ENCODE measurements around the gene CHCT1. TPM values are rescaled to one million over a fixed set of nuclear protein-coding genes. Genes with fewer than 3 reads are reported as not detected.
"Not testable (repeated sequence)": the region's sequence is repeated elsewhere in the genome, so short reads cannot be mapped to it uniquely, and the experiment has no call there.

Gene CHCT1
- not detected for total RNA-seq
- long read RNA-seq: 0 reads

DNA sequence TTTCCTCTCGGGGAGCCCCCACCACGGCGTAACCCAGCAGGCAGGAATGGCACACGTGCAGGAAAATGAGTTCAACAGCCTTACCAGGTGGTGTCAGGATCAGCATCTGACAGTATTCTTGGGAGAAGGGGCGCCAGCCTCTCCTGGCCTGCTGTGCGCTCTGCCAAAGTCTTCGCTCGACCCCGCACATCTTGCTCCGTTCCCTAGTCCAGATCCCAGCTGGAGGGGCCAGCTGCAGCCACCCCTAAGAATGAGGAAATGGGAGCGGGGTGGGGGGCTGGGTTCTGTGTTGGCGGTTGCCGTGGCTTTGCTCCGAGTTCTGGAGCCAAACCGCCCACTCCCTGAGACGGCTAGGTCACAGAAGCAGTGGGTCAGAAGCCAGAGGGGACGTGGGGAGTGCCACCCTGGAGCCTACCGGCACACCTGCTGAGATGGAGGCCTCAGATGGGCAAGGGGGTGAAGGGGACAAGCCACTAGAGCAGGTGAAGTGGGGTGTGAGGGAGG is at the start of gene CHCT1:
CHCT1 (plus strand) TSS at position 328 of the 504 bp plus-strand sequence; CDS start at position 432, 104 bp downstream.
- ATAC-seq (peak; percentile 6), DNase-seq (peak; percentile 35)
- intact Hi-C loops (cut with micrococcal nuclease): no loop called here

DNA sequence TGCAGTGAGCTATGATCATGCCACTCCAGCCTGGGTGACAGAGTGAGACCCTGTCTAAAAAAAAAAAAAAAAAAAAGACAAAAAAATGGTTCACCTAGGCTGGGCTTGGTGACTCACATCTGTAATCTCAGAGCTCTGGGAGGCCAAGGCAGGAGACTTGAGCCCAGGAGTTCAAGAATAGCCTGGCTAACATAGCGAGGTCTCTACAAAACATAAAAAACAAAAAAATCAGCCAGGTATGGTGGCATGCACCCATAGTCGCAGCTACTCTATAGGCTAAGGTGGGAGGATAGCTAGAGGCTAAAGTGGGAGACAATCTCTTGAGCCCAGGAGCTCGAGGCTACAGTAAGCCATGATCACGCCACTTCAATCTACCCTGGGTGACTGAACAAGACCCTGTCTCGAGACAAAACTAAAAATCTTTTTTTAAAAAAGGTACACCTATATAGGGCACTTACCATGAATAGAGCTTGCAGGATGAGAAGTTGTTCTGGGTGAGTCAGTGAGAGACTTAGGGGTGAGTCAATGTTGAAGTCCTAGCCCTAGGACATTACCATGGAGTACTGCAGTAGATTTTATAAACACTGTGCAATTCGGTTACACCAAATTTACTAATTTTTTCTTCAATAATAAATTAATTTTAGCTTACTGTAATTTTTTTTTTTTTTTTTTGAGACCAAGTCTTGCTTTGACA is 49.4 kb upstream of the CHCT1 start:
- DNase-seq: no peak
- intact Hi-C loops (cut with micrococcal nuclease): no loop called here
- ATAC-seq: no peak

DNA sequence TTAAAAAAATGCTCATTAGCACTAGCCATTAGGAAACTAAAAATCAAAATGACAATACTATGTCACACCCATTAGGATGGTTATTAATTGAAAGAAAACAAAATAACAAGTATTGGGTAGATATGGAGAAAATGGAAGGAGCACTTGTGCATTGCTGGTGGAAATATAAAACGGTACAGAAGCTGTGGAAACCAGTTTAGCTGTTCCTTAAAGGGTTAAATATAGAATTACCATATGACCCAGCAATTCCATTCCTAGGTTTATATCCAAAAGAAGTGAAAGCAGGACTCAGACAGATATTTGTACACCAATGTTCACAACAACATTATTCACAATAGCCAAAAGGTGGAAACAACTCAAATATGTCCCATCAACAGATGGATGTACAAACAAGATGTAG is 44.1 kb upstream of the CHCT1 start:
- ATAC-seq; intact Hi-C loops (cut with micrococcal nuclease); DNase-seq: not testable (repeated sequence)

DNA sequence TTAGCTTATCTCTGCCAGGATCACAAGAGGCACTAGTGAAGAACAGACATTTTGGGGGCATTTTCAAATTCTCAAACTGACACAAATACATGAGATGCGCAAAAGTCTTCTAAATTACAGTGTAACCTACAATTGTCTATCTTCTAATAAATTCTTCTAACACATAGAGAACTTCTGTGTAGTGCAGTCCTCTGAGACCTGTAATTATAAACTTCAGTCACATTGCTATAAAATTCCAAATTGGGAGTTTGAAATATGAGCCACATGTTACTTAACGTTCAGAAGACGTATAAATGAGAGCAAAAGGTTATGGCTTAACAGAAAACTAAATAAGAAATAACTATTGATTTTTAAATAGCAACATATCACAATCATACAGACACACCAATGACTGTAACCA is 42.8 kb upstream of the CHCT1 start:
- intact Hi-C loops (cut with micrococcal nuclease); ATAC-seq: not testable (repeated sequence)

DNA sequence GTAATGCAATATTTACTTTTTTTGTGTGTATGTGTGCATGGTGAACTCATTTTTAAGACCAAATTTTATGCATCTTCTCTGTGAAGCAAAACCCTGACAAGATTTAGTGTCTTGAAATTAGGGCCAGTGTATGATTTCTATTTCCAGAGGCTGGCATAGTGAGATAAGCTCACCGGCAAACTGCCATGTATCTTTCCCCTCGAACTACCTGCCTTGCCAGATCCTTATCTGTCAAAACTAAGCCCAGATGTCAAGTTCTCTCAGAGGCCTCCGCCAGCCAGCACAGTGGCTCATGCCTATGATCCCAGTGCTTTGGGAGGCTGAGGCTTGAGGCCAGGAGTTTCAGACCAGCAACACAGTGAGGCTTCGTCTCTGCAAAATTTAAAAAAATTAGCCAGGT is 40.3 kb upstream of the CHCT1 start:
- no peak for ATAC-seq
- no peak for DNase-seq
- intact Hi-C loops (cut with micrococcal nuclease): no loop called here

More for the DNA sequence above, 42.8 kb upstream of the CHCT1 start:
- not testable (repeated sequence) for DNase-seq

DNA sequence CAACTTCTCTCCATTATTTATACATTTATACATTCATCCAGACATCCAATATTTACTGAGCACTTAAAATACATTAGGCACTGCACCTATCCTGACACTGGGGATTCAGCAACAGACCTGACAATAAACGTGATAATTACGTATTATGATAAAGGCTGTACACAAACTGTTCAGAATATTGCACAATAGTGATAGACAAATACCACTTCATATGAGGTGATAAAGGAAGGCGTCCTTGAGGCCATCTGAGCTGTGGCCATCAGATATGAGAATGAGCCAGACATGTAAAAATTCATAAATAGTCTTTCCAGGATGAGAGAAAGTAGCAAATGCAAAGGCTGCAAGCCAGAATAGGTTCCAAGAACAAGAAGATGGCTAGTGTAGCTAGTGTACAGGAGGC is 38.9 kb upstream of the CHCT1 start:
- intact Hi-C loops (cut with micrococcal nuclease): no loop called here
- no peak for DNase-seq
- ATAC-seq: no peak

DNA sequence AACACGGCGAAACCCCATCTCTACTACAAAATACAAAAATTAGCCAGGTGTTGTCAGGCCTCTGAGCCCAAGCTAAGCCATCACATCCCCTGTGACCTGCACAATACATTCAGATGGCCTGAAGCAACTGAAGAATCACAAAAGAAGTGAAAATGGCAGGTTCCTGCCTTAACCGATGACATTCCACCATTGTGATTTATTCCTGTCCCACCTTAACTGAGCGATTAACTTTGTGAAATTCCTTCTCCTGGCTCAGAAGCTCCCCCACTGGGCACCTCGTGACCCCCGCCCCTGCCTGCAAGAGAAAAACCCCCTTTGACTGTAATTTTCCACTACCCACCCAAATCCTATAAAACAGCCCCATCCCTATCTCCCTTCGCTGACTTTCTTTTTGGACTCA is 37.4 kb upstream of the CHCT1 start:
- intact Hi-C loops (cut with micrococcal nuclease); DNase-seq; ATAC-seq: not testable (repeated sequence)

DNA sequence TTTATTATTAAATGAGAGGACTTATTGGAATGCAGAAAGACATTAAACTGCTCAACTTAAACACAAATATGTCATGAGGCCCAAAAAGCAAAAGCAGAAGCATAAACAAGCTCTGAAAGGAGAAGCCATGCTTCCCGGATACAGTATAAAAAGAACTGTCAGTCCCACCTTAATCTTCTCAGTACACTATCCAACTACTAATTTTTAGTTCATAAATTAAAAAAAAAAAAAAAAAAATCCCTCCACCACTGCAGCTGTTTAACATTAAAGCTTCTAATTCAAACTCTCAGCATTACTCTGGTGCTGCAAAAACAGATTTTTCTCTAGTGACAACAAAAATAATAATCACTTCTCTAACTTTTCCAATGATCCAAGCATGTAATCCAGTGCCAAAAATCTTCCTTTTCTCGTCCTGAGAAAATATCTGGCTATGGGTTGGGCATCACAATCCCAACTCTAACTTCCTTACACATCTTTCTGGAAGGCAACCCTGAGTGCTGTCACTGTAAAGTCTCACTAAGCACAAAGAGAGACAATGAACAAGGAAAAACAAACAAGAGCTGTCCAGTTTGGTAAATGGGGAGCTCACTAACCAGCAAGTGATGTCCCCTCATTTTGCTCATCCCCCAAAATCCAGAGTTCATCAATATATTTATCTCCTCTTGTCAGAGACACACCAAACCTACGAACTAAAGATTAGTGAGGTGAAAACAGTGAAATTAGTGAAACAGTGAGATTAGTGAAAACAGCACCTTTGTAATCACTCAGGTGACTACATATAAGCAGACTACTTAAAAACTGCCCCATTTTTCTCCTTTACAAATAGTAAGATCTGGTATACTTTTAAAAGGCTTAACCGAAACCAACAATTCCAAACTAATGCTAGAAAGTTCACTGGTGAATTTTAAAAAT is 35.9 kb upstream of the CHCT1 start:
- ATAC-seq (no peak), DNase-seq (no peak)
- intact Hi-C loops (cut with micrococcal nuclease): no loop called here

DNA sequence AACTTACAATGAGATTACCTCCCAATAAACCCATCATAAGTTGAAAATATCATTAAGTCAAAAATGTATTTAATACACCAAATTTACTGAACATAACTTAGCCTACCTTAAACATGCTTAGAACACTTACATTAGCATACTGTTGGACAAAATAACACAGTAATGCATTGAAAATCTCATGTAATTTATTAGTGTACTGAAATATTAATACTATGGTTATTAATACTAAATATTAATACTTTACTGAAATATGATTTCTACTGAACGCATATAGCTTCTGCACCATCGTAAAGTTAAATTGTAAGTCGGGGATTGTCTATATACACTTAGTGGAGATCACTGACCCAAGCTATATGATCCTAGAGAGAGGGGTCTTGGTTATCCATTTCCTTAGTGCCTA is 34.6 kb upstream of the CHCT1 start:
- intact Hi-C loops (cut with micrococcal nuclease): no loop called here
- DNase-seq: no peak
- no peak for ATAC-seq

DNA sequence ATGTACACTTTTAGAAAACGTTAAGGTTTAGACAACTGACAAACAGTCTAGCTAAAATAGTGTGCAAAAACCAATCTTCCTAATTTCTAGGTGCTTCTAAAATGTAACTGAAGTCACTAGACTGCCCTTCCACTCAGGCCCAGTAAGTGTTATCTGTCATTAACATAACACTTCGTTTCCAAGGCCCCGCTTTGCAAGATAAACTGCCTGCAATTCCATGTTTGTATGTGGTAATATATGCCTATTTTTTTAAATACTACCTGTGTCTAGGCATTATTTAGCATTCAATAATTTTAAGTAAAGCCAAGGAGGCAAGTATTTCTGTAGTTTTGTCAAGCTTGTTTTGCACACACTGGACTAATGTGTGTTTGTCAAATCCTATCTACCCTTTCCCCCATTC is 33.5 kb upstream of the CHCT1 start:
- intact Hi-C loops (cut with micrococcal nuclease): no loop called here
- no peak for DNase-seq
- ATAC-seq: no peak

DNA sequence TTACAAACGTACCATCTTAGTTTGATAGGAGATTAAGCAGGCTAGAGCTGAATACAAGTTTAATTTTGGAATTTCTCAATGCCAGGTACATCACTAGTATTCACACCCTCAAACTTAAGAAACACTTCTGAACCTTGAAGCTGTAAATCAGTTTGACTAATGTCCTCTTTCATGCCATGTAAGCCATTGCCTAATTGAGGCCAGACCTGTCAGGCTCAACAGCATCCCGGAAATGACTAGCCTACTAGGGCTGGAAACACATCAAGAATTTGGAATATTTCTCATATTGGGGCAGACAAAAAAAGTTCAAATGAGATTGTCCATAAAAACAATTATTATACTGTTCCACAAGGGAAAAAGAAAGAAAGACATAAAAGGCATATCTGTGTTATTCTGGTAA is 32.1 kb upstream of the CHCT1 start:
- no peak for ATAC-seq
- no peak for DNase-seq
- intact Hi-C loops (cut with micrococcal nuclease): no loop called here

DNA sequence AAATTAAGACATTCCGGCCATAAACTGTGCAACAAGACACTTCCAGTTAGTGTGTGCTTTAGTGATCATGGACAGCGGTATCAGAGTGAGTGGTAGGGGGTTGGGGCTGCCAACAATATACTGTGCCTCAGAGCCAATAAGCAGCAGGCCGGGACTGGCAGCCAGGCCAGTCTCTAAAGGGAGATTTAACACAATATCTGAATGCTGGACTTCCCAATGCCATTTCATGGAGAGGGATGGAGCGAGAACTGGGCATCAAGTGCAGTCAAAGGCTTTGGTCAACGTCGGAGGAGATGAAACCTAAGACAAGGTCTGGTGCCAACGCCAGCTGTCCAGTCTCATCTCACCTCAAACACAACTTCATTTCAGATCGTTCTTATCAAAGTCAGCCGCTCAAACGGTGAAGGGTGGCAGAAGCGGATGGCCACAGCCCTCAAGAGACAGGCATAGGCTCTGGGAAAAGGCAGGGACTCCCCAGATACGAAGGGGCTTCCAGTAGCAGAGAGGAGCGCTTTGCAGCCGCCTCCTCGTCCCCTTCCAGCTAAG is 31.3 kb upstream of the CHCT1 start:
- intact Hi-C loops (cut with micrococcal nuclease): no loop called here
- peak; percentile 3 for ATAC-seq
- peak; percentile 42 for DNase-seq

DNA sequence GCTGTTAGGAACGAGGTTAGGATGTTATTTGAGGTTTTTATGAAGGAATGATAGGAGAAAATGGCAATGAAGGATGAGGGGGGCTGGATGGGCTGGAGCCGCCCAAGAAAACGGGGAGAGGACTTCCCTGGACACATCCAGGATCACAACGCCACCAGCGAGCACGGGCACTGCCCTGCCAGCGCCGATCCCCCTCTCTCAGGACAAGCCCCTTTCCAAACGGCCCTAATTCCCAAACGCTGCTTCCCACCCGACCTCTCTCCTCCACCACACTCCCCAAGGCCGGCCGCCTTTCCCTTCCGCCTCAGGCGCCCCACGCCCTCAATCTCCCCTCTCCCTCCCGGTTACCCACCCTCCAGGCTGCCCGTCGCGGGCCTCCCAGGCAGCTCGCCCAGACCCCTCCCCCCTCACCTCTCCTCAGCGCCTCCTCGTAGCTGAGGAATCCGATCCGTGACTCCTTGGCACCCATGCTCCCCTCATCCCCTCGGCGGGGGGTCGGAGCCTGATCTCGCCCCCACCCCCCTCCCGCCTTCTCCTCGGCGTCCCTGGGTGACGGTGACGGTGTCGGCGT is 30.7 kb upstream of the CHCT1 start:
- intact Hi-C loops (cut with micrococcal nuclease): no loop called here
- DNase-seq: no peak
- ATAC-seq: peak; percentile 66

DNA sequence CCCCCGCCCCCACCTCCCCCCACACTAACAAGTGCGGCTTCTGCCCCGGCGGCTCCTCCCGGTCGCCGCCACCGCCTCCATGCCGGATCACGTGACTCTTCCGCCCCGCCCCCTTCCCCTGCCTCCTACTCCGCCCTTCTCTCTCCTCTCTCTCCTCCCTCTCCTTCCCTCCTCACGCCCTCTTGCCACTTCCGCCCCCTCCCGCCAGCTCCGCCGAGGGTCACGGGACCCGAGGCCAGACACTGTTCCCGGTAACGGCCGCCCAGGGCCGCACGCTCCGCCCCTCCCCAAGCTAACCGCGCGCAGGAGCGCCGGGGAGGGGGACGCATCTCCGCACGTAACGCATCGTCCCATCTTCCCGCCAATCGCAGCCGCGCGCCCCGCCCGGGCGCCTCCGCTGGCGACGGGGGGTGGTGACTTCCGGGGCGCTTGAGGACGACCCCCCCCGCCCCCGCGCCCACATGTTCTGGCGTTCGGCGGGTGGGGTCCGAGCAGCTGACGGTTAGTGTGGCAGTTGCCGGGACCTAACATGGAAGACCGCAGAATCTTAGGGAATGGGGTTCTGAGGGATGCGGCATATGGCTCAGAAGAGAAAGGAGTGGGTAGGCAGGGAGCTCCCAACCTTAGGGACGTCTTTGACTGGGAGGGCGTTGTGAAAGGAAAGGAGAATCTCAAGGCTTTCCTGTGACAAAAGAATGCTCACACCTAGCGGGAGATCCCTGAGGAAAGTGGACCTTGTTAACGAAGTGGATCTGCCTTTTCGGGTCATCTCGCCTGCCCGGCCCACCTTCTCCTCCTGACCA is 30.0 kb upstream of the CHCT1 start, which contains the start of gene USP32:
USP32 (minus strand) TSS at position 92 of the 803 bp plus-strand sequence. CDS start 194 bp downstream, outside the sequence.
- peak; percentile 97 for ATAC-seq
- DNase-seq: peak; percentile 99
- intact Hi-C loops (cut with micrococcal nuclease): no loop called here

DNA sequence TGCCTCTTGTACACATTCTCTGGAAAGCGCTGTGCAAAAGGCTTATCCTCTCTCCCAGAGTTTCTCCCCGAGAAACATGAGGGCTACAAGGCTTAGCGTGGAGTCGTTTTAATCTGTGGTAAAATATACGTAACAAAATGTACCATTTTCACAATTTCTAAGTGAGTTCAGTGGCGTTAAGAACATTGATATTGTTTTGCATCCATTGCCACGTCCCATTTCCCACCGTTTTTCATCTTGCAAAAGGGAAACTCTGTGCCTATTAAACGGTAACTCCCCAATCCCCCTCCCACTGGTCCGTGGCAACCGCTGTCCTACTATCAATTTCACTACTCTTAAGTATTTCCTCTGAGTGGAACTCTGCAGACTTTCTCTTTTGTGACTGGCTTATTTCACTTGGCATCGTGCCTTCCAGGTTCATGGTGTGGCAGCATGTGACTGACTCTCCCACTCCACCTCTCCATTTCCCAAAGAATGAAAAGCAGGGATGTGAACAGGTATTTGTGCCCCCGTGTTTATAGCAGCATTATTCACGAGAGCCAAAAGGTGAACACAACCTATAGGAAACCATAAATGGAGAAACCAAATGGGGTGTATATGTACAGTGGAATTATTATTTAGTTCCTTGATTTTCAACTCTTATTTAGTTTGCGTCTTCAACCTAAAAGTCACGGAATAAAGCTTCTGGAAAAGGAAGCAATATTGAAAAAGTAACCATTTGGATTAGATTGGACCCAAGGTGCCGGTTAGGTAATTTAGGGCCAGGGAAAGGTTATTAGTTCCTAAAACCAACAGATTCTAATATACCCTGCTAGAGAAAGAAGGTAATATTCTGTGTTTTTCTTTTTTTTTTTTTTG is 29.2 kb upstream of the CHCT1 start:
- intact Hi-C loops (cut with micrococcal nuclease): no loop called here
- ATAC-seq (no peak), DNase-seq (no peak)

DNA sequence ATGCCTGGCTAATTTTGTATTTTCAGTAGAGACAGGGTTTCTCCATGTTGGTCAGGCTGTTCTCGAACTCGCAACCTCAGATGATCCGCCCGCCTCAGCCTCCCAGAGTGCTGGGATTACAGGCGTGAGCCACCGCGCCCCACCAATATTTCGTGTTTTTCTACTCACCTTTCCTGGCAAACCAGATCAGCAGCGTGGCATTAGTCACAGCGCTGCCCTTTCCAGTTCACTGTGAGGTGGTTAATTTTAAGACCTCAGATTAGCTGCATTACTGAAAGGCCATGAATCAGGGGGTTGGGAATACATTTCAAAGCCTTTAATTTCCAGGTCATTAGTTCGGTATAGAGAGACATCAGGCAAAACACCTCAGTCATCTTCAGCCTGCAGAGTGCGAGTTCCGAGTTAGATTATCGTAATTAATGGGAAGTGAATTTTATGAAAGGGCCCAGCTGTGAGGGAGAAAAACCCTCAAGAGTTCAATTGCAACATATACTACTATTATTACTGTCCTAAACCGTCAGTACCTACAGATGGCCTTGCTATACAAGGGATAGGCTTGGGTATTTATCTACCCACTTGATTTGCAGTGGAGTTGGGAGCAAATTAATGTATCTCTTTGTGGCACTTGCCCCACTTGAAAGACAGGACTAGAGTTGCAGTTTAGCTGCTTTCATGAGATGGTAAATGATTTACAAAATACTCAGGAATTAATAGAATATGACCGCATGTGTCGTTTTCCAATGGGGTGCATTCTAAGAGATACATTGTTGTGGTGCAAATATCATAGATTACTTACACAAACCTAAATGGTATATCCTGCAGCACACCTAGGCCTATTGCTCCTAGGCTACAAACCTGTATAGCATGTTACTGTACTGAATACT is 28.2 kb upstream of the CHCT1 start:
- ATAC-seq (no peak), DNase-seq (no peak)
- intact Hi-C loops (cut with micrococcal nuclease): no loop called here

Data from left ventricle myocardium superior (tissue), 1 donor.